Activated naive CD8-positive, alpha-beta T cell treated with anti-CD3 and anti-CD28 coated beads, Interleukin-2, amount 10 ng/mL, durations not matched to agents 7 days and 5 days (primary cell): ENCODE measurements around the gene IL11. TPM values are rescaled to one million over a fixed set of nuclear protein-coding genes. Genes with fewer than 3 reads are reported as not detected.

Experiments used
- ATAC-seq: fragments of 150-1000 bp; cut with Tn5 transposase; one replicate; pipeline ENCODE4 v1.10.0; 2021; ENCODE audit warnings: low read depth, moderate library complexity
- POLR2A ChIA-PET: fragments of 350-600 bp; sonication (Branson Sonifier 250); formaldehyde crosslinking; loops from one replicate; lab custom pipeline; 2021; ENCODE audit warnings: antibody characterized with exemption; lab: Charles Lee
- DNase-seq: peaks from one replicate; pipeline ENCODE4 v3.0.0; 2021
- H3K27ac Mint-ChIP-seq: one replicate; pipeline ENCODE4 v1.8.0; 2022; ENCODE audit warnings: mild to moderate bottlenecking, mixed read lengths
- H3K27me3 Mint-ChIP-seq: one replicate; pipeline ENCODE4 v1.8.0; 2022; ENCODE audit warnings: mild to moderate bottlenecking, moderate library complexity, mixed read lengths
- H3K36me3 Mint-ChIP-seq: one replicate; pipeline ENCODE4 v1.8.0; 2021; ENCODE audit warnings: mild to moderate bottlenecking, mixed read lengths
- H3K4me1 Mint-ChIP-seq: one replicate; pipeline ENCODE4 v1.8.0; 2021; ENCODE audit warnings: mixed read lengths
- H3K4me3 Mint-ChIP-seq: one replicate; pipeline ENCODE4 v1.8.0; 2022; ENCODE audit warnings: mild to moderate bottlenecking, moderate library complexity, mixed read lengths
- H3K9me3 Mint-ChIP-seq: one replicate; pipeline ENCODE4 v1.8.0; 2021; ENCODE audit warnings: mixed read lengths
- total RNA-seq, 2 experiments: library from RNA; stranded (reverse); gene quantifications; one replicate each; pipeline ENCODE4 v1.2.3, GENCODE V29; 2021

Gene IL11
- total RNA-seq, 2 experiments from 2014 or later: 0.53 to 0.60 TPM

DNA sequence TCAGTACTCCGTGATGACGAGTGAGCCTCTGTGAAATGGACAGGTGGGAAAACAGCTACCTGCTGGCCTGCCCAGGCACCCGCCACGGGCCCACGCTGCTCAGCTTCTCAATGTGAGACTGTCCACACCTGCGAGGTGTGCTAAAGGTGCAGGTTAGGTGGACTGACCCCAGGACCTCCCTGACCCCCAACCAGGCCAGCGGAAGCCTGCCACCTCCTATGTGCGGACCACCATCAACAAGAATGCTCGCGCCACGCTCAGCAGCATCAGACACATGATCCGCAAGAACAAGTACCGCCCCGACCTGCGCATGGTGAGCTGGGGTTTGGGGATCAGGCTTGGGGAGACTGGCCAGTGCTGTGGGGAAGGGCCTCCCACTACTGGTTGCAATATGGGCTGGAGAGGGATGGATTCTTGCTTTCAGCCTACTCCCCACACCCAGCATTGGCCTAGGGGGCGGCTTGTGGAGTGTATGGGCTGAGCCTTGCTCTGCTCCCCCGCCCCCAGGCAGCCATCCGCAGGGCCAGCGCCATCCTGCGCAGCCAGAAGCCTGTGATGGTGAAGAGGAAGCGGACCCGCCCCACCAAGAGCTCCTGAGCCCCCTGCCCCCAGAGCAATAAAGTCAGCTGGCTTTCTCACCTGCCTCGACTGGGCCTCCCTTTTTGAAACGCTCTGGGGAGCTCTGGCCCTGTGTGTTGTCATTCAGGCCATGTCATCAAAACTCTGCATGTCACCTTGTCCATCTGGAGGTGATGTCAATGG is 17.7 kb upstream of the IL11 start:
- ATAC-seq (no peak), DNase-seq (no peak)
- Mint-ChIP-seq H3K36me3 (peaks cover 36% of the 10 kb centered on the region), H3K27me3 (no peaks in the 10 kb centered on the region), H3K4me1 (peaks cover 39% of the 10 kb centered on the region), H3K9me3 (no peaks in the 10 kb centered on the region), H3K27ac (peak overlapping the region; percentile 54), H3K4me3 (peak overlapping the region; percentile 100)
- POLR2A ChIA-PET: interaction anchor here (1.2 to 11.0 kb wide), 3 partner anchors 16 to 133 kb away, joined by 3 to 211 read pairs (median 19); partner anchors contain the start of gene UBE2S

DNA sequence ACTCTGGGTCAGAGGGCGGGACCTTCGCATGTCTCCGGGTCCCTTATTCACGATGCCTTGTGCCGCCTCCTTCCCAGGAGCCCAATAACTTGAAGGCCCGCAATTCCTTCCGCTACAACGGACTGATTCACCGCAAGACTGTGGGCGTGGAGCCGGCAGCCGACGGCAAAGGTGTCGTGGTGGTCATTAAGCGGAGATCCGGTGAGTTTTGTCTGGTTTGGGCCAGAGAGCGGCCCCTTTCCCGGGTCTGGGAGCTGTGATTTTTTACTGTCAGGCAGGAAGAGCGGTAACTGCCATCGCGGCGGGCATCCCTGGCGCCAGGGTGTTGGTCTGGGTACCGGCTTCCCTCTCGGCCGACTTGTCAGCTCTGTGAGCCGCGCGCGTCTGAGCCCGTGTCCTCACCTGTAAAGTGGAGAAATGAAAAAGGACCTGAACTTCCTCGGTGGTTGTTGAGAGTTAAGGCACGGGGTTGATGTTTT is 16.3 kb upstream of the IL11 start:
- DNase-seq (no peak), ATAC-seq (no peak)
- POLR2A ChIA-PET: interaction anchor here (0.6 to 11.0 kb wide), 7 partner anchors 17 to 414 kb away, joined by 3 to 211 read pairs (median 4); partner anchors contain the start of genes KMT5C and UBE2S
- Mint-ChIP-seq H3K27me3 (no peaks in the 10 kb centered on the region), H3K36me3 (peaks cover 46% of the 10 kb centered on the region), H3K4me3 (peak overlapping the region; percentile 100), H3K4me1 (peaks cover 51% of the 10 kb centered on the region), H3K27ac (peak overlapping the region; percentile 99), H3K9me3 (peaks cover under 1% of the 10 kb centered on the region)

DNA sequence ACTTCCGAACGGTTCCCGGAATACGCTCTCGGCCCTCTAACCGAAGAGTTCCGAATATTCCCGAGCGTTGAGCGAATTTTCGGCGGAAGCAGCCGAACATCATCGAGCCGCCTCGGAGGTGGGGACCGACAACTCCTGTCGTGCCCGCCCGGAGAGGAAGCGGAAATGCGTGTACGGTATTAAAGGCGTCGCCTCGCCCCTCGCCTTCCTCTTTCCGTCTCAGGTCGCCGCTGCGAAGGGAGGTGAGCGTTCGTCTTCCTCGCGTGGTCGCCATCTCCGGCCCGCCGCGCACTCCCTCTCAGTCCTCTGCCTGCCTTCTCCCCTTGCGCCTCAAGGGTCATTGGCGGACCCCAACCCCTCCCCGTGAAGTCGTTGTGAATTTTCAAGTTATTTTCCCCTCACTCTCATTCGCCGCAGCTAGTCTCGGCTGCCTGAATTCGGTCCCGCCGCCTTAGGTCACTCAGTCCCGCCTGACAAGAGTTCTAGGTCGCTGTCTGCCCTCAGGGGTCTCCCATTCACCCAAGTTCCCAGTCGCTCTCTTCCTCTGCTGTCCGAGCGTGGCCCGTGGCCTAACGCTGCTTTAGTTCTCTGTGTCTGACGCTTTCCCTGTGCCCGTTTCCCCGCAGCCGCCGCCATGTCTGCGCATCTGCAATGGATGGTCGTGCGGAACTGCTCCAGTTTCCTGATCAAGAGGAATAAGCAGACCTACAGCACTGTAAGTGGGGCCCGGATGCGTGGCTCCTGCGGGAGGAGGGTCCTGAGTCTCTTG is 15.6 kb upstream of the IL11 start, which contains the start of gene RPL28:
Gene RPL28, plus strand, starts transcription at position 209 of the 769 bp plus-strand sequence. Its CDS starts 426 bp downstream, at position 635.
- H3K27ac Mint-ChIP-seq: peak within 1 kb of the TSS; percentile 99
- H3K36me3 Mint-ChIP-seq: peaks cover 48% of the 10 kb centered on the region
- peaks cover 53% of the 10 kb centered on the region for H3K4me1 Mint-ChIP-seq
- DNase-seq: peak; percentile 96
- H3K4me3 Mint-ChIP-seq: peak within 1 kb of the TSS; percentile 100
- ATAC-seq: peak; percentile 74
- H3K9me3 Mint-ChIP-seq: peaks cover 2% of the 10 kb centered on the region
- POLR2A ChIA-PET: interaction anchor here (1.1 to 11.0 kb wide), 5 partner anchors 18 to 131 kb away, joined by 3 to 211 read pairs (median 7); partner anchors contain the start of genes KMT5C and UBE2S
- no peaks in the 10 kb centered on the region for H3K27me3 Mint-ChIP-seq

DNA sequence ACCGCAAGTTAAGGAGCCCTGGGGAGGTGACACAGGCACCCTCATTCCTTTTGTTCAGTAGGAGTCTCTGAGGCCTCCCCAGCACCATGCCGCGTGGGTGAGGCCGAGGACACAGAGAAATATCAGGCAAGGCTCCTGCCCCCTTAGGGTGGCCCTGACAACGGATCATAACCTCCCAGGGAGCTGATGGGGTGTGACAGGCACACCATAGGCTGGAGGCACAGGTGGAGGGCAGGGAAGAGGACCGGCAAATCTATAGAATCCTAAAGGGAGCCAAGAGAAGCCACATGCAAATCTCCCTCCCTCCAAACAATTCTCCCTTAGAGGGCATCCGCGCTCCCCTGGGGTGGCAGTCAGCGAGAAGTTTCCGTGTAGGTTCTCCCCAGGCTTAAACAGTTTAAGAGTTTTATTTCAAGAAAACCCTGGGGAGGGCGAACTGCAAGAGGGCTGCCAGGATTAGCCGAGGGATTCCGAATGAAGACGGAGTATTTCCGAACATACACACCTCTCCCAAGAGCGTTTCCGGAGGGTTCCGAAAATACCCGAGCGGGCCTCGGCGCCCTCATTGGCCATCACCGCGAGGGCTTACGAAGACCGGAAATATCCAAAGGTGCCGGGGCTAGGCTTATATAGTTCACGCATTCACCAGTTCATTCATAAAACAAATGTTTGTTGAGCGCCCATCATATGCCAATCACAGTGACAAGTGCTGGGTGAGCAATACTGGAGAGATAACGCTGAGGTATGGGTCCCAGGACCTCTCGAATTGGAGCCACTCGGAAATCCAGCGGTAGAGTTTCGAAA is 14.9 kb upstream of the IL11 start:
- Mint-ChIP-seq H3K27ac (peak overlapping the region; percentile 99), H3K9me3 (peaks cover 2% of the 10 kb centered on the region), H3K4me1 (peaks cover 51% of the 10 kb centered on the region), H3K27me3 (no peaks in the 10 kb centered on the region), H3K36me3 (peaks cover 52% of the 10 kb centered on the region), H3K4me3 (peak overlapping the region; percentile 100)
- POLR2A ChIA-PET: interaction anchor here (1.0 to 11.0 kb wide), 19 partner anchors 8 to 257 kb away, joined by 3 to 211 read pairs (median 7); partner anchors contain the start of genes IL11, KMT5C, PPP6R1 and UBE2S
- DNase-seq: peak; percentile 94
- peak; percentile 79 for ATAC-seq

DNA sequence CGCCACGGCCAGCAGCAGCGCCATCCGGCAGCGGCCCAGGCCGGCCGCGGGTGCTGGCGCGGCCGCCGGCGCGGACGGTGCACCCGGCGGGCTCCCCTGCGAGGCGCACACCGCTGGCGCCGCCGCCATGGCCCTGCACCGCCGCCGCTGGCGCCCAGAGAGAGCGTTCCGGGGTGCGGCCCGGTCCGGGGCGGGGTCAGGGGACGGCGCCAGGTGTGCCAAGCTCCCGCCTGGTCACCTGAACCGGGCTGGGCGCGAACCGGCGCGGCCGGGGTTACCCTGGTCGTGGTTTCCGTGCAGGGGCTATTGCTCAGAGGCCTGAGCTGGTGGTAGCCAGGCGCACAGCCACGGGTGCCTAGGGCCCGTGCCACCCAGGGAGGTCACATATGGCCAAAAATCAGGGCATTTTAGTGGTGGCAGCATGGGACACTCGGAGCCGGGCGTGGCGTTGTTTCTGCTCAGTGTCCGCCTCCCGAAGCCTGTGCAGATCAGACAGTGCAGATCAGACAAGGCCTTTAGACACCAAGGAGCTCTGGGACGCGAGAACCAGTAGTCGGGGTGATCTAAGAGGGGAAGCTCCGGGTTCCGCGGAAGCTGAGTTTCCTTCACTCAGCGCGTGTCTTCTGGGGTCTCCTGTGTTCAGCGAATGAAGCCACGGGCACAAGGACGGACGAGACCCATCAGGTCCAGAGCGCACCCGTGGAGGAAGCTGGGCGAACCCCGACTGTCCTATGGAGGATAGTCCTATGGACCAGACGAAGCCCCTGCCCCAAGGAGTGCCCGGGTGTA is 14.1 kb upstream of the IL11 start, which contains the start of gene TMEM238:
Gene TMEM238, minus strand, starts transcription at position 162 of the 789 bp plus-strand sequence. Its CDS starts 33 bp downstream, at position 129.
- H3K27me3 Mint-ChIP-seq: no peaks in the 10 kb centered on the region
- H3K4me3 Mint-ChIP-seq: peak within 1 kb of the TSS; percentile 100
- DNase-seq (peak; percentile 76), ATAC-seq (peak; percentile 3)
- H3K4me1 Mint-ChIP-seq: peaks cover 47% of the 10 kb centered on the region
- POLR2A ChIA-PET: interaction anchor here (0.6 to 3.2 kb wide), 28 partner anchors 9 to 270 kb away, joined by 3 to 62 read pairs (median 4); partner anchors contain the start of genes FIZ1, HSPBP1, IL11 and ISOC2
- H3K36me3 Mint-ChIP-seq: peaks cover 49% of the 10 kb centered on the region
- peak within 1 kb of the TSS; percentile 99 for H3K27ac Mint-ChIP-seq
- H3K9me3 Mint-ChIP-seq: peaks cover 2% of the 10 kb centered on the region

DNA sequence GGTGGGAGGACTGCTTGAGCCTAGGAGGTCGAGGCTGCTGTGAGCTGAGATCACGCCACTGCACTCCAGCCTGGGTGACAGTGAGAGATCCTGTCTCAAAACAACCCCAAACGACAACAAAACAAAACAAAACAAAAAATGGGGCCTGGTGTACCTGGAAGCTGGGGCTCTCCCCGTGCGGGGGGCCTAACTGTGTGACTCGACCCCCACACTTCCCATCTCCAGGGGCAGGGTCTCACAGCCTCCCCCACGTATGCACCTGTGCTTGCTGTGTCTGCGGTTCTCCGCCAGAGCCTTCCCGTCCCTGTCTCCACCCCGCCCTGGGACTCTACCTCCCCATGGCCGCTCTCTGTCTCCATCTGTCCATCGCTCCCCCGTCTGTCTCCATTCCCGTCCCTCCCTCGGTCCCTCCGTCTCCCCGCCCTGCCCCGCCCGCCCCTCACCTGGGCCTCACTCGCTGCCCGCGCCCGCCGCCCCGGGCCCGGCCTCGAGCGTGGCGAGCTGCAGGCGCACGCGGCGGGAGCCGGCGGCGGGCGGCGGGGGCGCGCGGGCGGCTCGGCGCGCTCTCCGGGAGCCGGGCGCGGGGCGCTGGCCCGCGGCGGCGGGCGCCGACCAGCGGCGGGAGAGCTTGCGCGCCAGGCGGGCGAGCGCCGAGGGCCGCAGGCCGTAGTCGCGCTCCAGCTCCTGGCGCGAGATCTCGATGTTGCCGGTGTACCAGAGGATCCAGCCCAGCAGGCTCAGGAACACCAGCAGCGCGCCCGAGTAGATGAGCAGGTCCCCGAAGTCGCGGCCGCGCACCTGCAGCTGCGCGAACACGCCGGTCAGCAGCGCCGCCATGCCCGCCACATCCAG is 13.2 kb upstream of the IL11 start:
- Mint-ChIP-seq H3K36me3 (peaks cover 45% of the 10 kb centered on the region), H3K27me3 (no peaks in the 10 kb centered on the region), H3K4me1 (peaks cover 41% of the 10 kb centered on the region), H3K27ac (peak overlapping the region; percentile 93), H3K9me3 (peaks cover 2% of the 10 kb centered on the region), H3K4me3 (peak overlapping the region; percentile 92)
- POLR2A ChIA-PET: interaction anchor here (0.6 to 3.2 kb wide), 28 partner anchors 10 to 271 kb away, joined by 3 to 62 read pairs (median 4); partner anchors contain the start of genes FIZ1, HSPBP1, IL11 and ISOC2
- ATAC-seq: peak; percentile 4
- peak; percentile 74 for DNase-seq

DNA sequence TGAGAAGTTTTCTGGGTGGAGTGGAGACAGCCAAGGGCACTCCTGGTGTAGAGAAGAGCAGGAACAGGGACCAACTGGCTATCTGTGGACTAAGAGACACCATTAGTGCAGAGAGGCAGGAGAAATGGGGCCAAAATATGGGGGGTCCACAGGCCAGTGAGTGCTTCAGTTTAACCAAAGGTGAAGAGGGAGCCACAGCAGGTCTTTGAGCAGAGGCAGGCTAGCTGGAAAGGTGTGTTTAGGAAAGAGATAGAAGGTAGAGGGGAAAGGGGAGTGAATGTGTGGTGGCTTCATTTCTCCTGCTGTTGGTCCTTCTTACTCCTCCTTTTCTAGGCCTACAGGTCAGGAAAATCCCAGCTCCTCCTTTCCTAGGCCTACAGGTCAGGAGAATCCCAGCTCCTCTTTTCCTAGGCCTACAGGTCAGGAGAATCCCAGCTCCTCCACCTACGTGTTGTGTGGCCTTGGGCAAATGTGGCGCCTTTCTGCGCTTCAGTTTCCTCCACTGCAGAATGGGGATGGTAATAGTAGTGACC is 12.3 kb upstream of the IL11 start:
- ATAC-seq: no peak

DNA sequence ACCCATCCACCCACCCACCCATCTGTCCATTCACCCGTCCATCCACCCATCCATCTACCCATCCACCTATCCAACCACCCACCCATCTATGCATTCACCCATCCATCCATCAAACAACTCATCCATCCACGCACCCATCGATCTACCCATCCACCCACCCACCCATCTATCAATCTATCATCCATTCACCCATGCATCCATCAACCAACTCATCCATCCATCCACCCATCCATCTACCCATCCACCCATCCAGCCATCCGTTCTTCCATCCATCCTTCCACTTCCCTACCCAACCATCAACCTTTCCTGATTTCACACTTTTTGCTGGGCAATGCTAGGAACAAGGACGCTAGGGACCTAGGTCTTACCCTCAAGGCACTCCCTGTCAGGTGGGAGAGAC is 11.8 kb upstream of the IL11 start:
- H3K27ac Mint-ChIP-seq: no peak overlapping the region
- peaks cover 29% of the 10 kb centered on the region for H3K4me1 Mint-ChIP-seq
- peaks cover 31% of the 10 kb centered on the region for H3K36me3 Mint-ChIP-seq
- no peaks in the 10 kb centered on the region for H3K27me3 Mint-ChIP-seq
- peak overlapping the region; percentile 92 for H3K4me3 Mint-ChIP-seq
- ATAC-seq (no peak), DNase-seq (no peak)
- POLR2A ChIA-PET: interaction anchor here (1.3 to 3.2 kb wide), 2 partner anchors 25 to 43 kb away, joined by 3 to 62 read pairs; partner anchors contain the start of gene UBE2S
- H3K9me3 Mint-ChIP-seq: peaks cover 2% of the 10 kb centered on the region

More for the DNA sequence above, 12.3 kb upstream of the IL11 start:
- H3K27me3 Mint-ChIP-seq: no peaks in the 10 kb centered on the region
- POLR2A ChIA-PET: interaction anchor here (1.3 to 3.2 kb wide), 9 partner anchors 13 to 241 kb away, joined by 3 to 62 read pairs (median 10); partner anchors contain the start of genes IL11, PPP6R1 and UBE2S
- peak overlapping the region; percentile 92 for H3K4me3 Mint-ChIP-seq
- no peak for DNase-seq
- H3K9me3 Mint-ChIP-seq: peaks cover 2% of the 10 kb centered on the region
- peaks cover 37% of the 10 kb centered on the region for H3K36me3 Mint-ChIP-seq
- peaks cover 34% of the 10 kb centered on the region for H3K4me1 Mint-ChIP-seq
- peak overlapping the region; percentile 93 for H3K27ac Mint-ChIP-seq

DNA sequence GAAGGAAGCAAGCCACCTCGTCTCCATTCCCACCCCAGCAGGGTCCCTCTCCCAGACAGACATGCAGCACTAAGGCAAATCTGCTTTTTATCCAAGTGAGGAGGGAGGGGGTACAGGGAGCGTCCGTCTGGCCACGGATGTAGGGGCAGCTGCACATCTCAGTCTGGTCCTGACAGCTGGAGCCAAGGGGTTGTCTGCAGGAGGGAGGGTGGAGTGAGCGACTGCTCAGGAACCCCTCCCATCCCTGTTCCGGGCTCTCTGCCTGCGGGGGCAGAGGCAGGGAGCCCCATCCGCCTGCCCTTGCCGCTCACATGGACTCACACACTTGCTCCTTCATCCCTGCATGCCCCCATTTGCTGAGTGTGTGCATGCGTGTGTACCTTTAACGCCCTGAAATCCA is 8.9 kb upstream of the IL11 start:
- Mint-ChIP-seq H3K4me3 (no peak overlapping the region), H3K9me3 (peaks cover 2% of the 10 kb centered on the region), H3K27ac (no peak overlapping the region), H3K36me3 (peaks cover 18% of the 10 kb centered on the region), H3K27me3 (peaks cover 6% of the 10 kb centered on the region), H3K4me1 (peaks cover 19% of the 10 kb centered on the region)
- POLR2A ChIA-PET: no interaction called here
- no peak for ATAC-seq
- DNase-seq: no peak

DNA sequence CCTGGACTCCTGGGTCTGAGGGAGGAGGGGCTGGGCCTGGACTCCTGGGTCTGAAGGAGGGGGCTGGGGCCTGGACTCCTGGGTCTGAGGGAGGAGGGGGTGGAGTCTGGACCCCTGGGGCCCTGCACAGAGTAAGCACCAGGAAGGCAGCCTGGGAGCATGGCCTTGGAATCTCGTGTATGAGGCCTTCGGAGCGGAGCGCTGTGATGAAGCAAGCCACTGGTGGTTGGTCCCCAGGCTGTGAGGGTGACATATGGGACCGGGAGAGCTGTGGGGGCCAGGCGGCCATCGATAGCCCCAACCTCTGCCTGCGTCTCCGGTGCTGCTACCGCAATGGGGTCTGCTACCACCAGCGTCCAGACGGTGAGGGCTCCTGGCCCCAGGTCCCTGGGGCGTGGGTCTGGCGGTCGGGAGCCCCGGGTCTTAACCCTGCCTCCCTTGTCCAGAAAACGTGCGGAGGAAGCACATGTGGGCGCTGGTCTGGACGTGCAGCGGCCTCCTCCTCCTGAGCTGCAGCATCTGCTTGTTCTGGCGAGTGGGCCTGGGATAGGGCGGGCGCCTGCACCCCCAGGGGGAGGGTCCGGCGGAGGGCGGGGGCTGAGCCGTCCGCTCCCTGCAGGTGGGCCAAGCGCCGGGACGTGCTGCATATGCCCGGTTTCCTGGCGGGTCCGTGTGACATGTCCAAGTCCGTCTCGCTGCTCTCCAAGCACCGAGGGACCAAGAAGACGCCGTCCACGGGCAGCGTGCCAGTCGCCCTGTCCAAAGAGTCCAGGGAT is 7.3 kb upstream of the IL11 start:
- DNase-seq (no peak), ATAC-seq (no peak)
- peaks cover 16% of the 10 kb centered on the region for H3K36me3 Mint-ChIP-seq
- H3K27ac Mint-ChIP-seq: no peak overlapping the region
- POLR2A ChIA-PET: no interaction called here
- peaks cover 16% of the 10 kb centered on the region for H3K4me1 Mint-ChIP-seq
- no peak overlapping the region for H3K4me3 Mint-ChIP-seq
- peaks cover 2% of the 10 kb centered on the region for H3K9me3 Mint-ChIP-seq
- peaks cover 11% of the 10 kb centered on the region for H3K27me3 Mint-ChIP-seq
